HG03139 (cell line): ENCODE results near the gene DOK4.

Experiments used
- ATAC-seq: cut with Tn5 transposase; IDR thresholded peaks from one replicate; pipeline ENCODE4 v1.9.1; 2021; ENCODE audit not compliant: unreplicated experiment

The DOK4 gene

DNA sequence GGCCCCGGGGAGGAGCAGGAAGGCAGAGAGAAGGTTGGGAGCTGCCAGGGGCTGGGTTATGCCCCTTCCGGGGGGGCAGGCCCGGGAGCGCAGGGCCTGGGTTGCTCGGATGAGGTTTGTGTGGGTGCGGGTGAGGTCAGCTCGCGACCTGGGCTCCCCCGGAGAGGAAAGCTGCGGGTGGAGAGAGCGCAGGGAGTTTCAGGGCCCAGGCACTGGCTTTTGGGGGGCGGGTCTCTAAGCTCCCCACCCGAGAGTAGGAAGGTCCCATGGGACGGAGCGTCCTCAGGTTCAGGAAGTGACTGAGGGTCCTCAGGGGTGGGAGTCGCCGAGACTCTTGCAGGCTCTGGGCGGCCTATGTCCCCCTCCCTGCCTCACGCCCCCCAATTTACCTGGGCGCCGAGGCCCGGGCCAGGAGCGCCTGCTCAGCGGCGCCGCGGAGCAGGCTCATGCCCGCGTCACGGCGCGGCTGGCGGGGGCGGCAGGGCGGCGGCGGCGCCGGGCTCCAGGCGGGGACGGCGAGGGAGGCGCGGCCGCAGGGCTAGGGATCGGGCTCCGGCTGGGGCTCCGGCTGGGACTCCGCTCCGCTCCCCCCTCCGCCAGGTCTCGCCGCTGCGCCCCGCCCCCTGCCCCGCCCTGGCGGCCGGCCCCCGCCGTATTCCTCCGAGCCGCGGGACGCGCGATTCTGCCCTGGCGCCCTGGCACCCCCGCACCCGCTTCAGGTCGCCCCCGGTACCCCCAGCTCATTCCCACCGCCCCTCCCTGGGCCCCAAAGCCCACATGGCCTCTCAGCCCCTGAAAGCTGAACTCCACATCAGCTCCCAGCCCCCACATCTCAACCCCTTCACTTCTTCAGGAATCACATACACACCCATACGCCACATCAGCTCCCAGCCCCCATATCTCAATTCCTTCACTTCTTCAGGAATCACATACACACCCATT lies at the start of gene DOK4:
DOK4 (minus strand) TSS at position 578 of the 942 bp plus-strand sequence. CDS start 6,986 bp downstream, outside the sequence.
- peak; percentile 86 for ATAC-seq

GRCh38 chr16:57535680-57536305 lies 49.5 kb upstream of the DOK4 start:
- ATAC-seq = peak; percentile 60

- ATAC-seq = no peak
These were observed 48.8 kb upstream of the DOK4 start for GRCh38 chr16:57534881-57535658.

GRCh38 chr16:57534337-57534880 lies 48.1 kb upstream of the DOK4 start:
- no peak for ATAC-seq

DNA sequence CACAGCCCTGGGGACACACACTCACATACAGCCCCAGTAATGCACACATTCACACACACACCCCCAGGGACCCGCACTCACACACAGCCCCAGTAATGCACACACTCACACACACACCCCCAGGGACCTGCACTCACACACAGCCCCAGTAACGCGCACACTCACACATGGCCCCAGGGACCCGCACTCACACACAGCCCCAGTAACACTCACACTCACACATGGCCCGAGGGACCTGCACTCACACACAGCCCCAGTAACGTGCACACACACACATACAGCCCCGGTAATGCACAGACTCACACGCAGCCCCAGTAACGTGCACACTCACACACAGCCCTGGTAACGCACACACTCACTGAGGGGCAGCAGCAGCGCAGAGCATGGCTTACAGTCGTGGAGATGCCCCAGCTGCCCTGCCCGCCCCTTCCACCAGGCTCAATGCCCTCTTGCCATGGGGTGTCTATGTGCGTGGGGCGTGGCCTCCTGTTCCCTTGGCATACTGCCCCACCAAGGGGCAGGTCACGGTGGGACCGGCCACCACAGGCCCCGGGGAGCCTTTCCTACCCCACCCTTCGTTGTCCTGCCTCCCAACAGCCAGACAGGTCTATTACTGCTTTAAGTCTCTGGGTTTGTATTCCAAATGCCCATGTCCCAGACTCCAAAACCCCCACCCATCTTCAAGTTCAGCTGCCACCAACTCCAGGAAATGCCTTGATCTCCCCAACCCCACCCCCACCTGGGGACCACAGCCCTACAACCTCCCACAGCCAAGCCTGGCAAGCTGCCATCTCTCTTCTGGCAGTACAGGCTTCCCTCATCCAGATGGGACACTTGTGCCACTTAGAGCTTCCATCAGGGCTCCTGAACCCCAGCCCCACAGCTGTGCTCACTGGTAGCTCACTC lies 47.4 kb upstream of the DOK4 start:
- ATAC-seq = no peak

GRCh38 chr16:57532266-57532625 lies 46.0 kb upstream of the DOK4 start:
- no peak for ATAC-seq

GRCh38 chr16:57531635-57532265 lies 45.5 kb upstream of the DOK4 start:
- ATAC-seq = no peak

DNA sequence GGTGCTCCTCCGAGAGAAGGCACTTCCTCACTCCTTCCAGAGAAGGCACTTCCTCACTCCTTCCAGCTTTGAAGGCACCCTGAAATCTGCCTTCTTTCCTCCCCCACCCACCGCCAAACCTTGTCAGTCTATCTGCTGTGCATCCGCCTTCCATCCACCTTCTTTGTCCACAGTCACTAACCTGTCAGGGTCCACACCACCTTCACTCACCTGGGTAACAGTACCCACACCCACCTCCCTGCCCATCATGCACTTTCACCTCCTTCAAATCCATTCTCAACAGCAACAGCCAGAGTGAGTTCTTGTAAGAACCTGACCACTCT lies 44.9 kb upstream of the DOK4 start:
- no peak for ATAC-seq

- ATAC-seq = no peak
These were observed 44.4 kb upstream of the DOK4 start for GRCh38 chr16:57530522-57531252.

- peak; percentile 56 for ATAC-seq
These were observed 43.8 kb upstream of the DOK4 start for GRCh38 chr16:57530104-57530521.

DNA sequence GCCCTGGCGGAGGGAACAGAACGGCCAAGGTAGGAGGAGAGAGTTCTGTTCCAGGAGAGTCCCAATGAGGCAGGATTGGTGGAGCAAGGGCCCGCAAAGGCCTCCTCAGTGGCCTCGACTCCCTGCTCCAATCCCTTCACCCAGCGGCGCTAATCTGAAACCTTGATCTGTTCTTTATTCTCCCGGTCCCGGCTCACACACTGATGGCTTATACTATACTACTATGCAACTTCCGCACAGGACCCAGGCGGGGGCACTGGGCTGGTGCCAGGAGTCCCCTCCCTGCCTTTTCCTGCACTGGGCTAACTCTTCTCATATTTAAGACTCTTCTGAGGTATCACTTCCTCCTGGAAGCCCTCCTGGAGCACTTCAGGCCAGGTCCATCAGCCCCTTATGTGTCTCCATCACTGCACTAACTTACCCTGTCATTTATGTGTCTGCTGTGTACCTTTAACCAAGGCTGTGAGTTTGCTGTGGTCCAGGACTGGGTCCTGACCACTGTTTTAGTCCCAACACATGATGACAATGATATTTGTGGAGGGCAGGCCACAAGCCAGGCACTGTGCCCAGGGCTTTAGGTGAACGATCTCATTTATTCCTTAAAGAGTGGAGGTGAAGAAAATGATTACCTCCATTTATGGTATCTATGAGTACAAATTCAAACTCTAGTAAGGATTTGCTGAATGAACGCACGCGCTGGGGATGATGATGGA lies 43.3 kb upstream of the DOK4 start:
- ATAC-seq = no peak

DNA sequence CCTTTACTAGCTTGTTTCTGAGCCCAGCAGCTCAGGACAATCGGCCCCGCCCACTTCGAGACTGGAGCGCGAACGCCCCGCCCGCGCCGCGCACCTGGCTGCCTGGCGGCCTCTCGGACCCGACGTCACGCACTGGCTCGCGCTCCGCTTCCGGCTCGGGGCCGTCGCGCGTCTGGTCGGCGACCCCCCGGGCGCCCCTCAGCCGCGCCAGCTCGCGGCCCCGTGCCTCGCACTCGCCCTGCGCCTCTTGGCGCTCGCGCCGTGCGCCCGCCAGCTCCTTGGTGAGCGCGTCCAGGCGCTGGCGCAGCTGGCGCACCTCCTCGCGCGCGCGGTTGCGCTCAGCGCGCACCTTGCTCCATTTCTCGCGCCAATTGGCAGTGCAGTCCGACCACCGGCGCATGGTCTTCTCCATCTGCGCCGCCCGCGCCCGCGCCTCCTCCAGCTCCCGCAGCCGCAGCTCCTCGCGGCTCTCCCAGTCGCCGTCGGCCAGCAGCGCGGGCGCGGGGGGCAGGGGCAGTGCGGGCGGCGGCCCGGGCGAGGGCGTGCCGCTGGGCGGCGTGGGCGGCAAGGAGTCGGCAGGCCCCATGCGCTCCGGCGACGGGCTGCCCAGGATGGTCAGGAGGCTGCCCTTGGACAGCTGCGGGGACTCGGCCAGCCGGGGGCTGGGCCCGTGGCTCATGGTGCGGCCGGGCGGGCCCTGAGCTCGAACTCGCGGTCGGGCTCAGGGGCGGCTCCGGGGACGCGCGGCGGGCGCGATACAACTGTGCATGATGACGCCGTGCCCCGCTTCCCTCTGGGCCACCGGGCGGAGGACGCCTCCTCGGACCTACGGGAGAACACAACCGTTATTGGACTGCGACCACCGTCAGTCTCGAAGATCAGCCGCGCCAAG lies 42.5 kb upstream of the DOK4 start:
- no peak for ATAC-seq

DNA sequence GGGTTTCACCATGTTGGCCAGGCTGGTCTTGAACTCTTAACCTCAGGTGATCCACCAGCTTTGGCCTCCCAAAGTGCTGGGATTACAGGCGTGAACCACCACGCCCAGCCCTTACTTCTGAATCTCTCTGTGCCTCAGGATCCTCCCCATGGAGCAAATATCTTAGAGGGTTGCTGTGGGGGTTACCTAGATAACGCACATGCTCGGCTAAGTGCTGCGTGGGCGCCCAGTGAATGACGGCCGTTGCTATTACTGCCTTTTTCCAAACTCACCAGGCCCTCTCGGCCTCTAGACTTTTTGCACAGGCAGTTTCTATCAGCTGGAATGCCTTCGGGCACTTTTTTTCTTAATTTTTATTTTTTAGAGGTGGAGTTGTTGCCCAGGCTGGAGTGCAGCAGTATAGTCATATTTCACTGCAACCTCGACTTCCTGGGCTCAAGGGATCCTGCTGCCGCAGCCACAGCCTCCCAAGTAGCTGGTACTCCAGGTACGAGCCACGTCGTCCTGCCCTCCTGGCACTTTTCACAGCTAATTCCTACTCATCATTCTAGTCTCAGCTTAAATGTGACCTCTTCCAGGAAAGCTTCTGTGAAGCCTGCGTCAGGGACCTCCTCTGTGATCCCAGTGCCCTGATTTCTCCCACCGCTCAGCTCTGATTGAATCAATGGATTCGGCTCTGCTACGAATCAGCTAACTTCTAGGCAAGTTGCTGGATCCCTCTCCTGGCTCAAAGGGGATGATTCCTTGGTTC lies 41.5 kb upstream of the DOK4 start:
- no peak for ATAC-seq

DNA sequence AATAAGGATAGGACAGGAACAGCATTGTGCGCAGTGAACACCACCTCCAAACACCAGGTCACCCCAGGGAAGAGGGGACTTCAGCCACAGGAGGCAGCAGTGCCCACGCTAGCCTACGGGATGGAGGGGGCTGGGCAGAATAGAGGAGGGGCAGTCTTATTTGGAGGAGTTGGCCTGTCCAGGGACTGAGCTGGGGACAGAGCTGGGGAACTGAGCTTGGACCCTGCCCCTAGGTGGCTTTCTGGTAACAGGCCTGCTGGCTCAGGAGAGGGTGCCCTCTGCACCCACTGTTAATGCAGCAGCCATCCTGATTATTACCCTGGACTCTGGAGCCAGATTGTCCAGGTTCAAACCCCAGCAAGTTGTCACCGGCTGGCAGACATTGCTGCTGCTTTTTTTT lies 40.7 kb upstream of the DOK4 start:
- ATAC-seq = no peak

GRCh38 chr16:57526498-57526897 lies 40.2 kb upstream of the DOK4 start:
- ATAC-seq = no peak

GRCh38 chr16:57525761-57526160 lies 39.5 kb upstream of the DOK4 start:
- no peak for ATAC-seq

DNA sequence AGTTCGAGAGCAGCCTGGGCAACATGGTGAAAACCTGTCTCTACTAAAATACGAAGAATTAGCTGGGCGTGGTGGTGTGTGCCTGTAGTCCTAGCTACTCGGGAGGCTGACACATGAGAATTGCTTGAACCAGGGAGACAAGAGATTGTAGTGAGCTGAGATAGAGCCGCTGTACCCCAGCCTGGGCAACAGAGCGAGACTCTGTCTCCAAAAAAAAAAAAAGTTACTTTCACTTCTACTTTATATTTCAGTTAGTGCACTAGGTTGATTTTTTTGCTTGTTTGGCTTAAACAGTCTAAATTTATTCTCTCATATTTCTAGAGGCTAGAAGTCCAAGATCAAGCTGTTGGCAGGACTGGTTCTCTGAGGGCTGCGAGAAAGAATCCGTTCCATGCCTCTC lies 36.7 kb upstream of the DOK4 start:
- no peak for ATAC-seq
